ENCODE data around the gene MBD4.

GRCh38 chr3:129389572-129389937 lies 50.2 kb downstream of the MBD4 start:
- TF ChIP-seq, protein P1, sequence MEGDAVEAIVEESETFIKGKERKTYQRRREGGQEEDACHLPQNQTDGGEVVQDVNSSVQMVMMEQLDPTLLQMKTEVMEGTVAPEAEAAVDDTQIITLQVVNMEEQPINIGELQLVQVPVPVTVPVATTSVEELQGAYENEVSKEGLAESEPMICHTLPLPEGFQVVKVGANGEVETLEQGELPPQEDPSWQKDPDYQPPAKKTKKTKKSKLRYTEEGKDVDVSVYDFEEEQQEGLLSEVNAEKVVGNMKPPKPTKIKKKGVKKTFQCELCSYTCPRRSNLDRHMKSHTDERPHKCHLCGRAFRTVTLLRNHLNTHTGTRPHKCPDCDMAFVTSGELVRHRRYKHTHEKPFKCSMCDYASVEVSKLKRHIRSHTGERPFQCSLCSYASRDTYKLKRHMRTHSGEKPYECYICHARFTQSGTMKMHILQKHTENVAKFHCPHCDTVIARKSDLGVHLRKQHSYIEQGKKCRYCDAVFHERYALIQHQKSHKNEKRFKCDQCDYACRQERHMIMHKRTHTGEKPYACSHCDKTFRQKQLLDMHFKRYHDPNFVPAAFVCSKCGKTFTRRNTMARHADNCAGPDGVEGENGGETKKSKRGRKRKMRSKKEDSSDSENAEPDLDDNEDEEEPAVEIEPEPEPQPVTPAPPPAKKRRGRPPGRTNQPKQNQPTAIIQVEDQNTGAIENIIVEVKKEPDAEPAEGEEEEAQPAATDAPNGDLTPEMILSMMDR (IDR thresholded peaks at IDR 0.05) = no peak
- no peak for TF ChIP-seq ZFX (IDR thresholded peaks at IDR 0.05; ENCODE audit: borderline replicate concordance)
